ENCODE results near the gene ABHD11. TPM values are rescaled to one million over a fixed set of nuclear protein-coding genes. Genes with fewer than 3 reads are reported as not detected.

ABHD11 gene
- total and polyA plus RNA-seq, 2 experiments from 2014 or later: 18.7 to 24.6 TPM

DNA sequence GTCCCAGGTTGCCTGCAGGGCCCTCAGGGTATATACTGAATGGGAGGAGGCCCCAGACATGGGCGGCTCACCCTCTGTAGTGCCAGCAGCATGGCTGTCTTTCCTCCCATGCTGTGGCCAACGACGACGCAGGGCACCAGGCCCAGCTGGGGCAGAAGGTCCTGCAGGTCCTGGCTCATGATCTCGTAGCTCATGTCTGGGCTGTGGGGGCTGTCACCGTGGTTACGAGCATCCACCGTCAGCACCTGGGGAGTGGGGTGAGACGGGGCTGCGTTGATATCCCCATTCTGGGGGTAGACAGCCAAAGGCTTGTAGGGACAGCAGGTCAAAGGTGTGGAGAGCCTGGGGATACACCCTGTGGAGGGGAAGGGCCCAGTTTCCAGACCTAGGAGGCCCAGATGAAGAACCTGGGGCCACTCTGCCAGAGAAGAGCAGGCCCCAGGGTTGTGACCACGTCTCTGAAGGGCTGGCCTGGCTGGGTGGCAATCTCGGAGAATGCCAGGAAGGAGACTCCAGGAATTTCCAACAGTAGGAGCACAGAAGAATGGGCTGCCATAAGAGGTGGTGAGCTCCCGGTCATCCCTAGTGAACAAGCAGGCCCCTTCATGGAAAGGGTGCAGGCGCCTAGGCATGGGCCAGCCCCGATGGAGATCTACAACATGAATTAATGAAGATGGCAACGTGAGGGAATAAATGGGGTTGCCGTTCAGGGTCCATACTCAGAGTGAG, 947 bp downstream of the ABHD11 start (continued):
- TF ChIP-seq, protein P1, sequence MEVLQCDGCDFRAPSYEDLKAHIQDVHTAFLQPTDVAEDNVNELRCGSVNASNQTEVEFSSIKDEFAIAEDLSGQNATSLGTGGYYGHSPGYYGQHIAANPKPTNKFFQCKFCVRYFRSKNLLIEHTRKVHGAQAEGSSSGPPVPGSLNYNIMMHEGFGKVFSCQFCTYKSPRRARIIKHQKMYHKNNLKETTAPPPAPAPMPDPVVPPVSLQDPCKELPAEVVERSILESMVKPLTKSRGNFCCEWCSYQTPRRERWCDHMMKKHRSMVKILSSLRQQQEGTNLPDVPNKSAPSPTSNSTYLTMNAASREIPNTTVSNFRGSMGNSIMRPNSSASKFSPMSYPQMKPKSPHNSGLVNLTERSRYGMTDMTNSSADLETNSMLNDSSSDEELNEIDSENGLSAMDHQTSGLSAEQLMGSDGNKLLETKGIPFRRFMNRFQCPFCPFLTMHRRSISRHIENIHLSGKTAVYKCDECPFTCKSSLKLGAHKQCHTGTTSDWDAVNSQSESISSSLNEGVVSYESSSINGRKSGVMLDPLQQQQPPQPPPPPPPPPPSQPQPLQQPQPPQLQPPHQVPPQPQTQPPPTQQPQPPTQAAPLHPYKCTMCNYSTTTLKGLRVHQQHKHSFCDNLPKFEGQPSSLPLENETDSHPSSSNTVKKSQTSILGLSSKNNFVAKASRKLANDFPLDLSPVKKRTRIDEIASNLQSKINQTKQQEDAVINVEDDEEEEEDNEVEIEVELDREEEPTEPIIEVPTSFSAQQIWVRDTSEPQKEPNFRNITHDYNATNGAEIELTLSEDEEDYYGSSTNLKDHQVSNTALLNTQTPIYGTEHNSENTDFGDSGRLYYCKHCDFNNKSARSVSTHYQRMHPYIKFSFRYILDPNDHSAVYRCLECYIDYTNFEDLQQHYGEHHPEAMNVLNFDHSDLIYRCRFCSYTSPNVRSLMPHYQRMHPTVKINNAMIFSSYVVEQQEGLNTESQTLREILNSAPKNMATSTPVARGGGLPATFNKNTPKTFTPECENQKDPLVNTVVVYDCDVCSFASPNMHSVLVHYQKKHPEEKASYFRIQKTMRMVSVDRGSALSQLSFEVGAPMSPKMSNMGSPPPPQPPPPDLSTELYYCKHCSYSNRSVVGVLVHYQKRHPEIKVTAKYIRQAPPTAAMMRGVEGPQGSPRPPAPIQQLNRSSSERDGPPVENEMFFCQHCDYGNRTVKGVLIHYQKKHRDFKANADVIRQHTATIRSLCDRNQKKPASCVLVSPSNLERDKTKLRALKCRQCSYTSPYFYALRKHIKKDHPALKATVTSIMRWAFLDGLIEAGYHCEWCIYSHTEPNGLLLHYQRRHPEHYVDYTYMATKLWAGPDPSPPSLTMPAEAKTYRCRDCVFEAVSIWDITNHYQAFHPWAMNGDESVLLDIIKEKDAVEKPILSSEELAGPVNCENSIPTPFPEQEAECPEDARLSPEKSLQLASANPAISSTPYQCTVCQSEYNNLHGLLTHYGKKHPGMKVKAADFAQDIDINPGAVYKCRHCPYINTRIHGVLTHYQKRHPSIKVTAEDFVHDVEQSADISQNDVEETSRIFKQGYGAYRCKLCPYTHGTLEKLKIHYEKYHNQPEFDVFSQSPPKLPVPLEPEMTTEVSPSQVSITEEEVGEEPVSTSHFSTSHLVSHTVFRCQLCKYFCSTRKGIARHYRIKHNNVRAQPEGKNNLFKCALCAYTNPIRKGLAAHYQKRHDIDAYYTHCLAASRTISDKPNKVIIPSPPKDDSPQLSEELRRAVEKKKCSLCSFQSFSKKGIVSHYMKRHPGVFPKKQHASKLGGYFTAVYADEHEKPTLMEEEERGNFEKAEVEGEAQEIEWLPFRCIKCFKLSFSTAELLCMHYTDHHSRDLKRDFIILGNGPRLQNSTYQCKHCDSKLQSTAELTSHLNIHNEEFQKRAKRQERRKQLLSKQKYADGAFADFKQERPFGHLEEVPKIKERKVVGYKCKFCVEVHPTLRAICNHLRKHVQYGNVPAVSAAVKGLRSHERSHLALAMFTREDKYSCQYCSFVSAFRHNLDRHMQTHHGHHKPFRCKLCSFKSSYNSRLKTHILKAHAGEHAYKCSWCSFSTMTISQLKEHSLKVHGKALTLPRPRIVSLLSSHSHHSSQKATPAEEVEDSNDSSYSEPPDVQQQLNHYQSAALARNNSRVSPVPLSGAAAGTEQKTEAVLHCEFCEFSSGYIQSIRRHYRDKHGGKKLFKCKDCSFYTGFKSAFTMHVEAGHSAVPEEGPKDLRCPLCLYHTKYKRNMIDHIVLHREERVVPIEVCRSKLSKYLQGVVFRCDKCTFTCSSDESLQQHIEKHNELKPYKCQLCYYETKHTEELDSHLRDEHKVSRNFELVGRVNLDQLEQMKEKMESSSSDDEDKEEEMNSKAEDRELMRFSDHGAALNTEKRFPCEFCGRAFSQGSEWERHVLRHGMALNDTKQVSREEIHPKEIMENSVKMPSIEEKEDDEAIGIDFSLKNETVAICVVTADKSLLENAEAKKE (CRISPR knock-in tag; IDR thresholded peaks at IDR 0.05): no peak
- TF ChIP-seq ZNF331 (CRISPR knock-in tag; IDR thresholded peaks at IDR 0.05; ENCODE audit: low read depth): no peak

DNA sequence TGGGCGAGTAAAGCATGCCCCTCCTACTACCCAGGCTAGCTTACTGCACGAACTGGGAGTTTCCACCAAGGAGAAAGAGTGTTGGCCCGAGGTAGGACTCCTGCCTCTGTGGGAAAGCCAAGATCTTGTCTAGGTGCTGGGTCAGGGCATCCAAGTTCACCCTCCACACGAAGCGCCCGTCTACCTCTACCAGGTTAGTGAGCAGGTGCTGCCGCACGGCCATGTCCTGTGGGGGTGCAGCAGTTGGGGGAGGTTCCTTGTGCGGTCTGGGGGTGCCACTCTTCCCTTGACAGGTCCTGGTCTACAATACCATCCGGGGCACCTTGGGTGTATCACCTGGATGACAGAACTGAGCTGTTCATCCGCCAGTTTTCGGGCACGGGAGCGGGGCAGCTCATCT, 1.7 kb downstream of the ABHD11 start:
- peaks cover 8% of the 10 kb centered on the region for H3K36me3 Mint-ChIP-seq (ENCODE audit: low read depth)
- peaks cover 17% of the 10 kb centered on the region for H3K27me3 Mint-ChIP-seq (ENCODE audit: insufficient read depth, low read depth, poor library complexity)

More for the DNA sequence above, 1.7 kb downstream of the ABHD11 start:
- H3K4me3 Mint-ChIP-seq: no peak overlapping the region
- H3K27me3 ChIP-seq (ENCODE audit: insufficient read depth): peaks cover 23% of the 10 kb centered on the region
- H3K9me2 ChIP-seq (ENCODE audit: insufficient read depth): no peaks in the 10 kb centered on the region
- H4K20me1 ChIP-seq (replicated peaks; ENCODE audit: insufficient read depth): peaks cover 13% of the 10 kb centered on the region
- TF ChIP-seq EZH2phosphoT487 (IDR thresholded peaks at IDR 0.05; ENCODE audit: unreplicated experiment) (no peak), STAT1 (IDR thresholded peaks at IDR 0.05; ENCODE audit: unreplicated experiment) (no peak), POLR2AphosphoS5 (IDR thresholded peaks at IDR 0.05; ENCODE audit: low read depth) (no peak), NANOG (IDR thresholded peaks at IDR 0.05; ENCODE audit: borderline replicate concordance) (no peak)
- TF ChIP-seq, protein P2, sequence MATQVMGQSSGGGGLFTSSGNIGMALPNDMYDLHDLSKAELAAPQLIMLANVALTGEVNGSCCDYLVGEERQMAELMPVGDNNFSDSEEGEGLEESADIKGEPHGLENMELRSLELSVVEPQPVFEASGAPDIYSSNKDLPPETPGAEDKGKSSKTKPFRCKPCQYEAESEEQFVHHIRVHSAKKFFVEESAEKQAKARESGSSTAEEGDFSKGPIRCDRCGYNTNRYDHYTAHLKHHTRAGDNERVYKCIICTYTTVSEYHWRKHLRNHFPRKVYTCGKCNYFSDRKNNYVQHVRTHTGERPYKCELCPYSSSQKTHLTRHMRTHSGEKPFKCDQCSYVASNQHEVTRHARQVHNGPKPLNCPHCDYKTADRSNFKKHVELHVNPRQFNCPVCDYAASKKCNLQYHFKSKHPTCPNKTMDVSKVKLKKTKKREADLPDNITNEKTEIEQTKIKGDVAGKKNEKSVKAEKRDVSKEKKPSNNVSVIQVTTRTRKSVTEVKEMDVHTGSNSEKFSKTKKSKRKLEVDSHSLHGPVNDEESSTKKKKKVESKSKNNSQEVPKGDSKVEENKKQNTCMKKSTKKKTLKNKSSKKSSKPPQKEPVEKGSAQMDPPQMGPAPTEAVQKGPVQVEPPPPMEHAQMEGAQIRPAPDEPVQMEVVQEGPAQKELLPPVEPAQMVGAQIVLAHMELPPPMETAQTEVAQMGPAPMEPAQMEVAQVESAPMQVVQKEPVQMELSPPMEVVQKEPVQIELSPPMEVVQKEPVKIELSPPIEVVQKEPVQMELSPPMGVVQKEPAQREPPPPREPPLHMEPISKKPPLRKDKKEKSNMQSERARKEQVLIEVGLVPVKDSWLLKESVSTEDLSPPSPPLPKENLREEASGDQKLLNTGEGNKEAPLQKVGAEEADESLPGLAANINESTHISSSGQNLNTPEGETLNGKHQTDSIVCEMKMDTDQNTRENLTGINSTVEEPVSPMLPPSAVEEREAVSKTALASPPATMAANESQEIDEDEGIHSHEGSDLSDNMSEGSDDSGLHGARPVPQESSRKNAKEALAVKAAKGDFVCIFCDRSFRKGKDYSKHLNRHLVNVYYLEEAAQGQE (IDR thresholded peaks at IDR 0.05; ENCODE audit: unreplicated experiment): no peak
- ATAC-seq: no peak
- no peak for DNase-seq (ENCODE audit: low spot score)
- H3K4me3 ChIP-seq: no peak overlapping the region
- no peak overlapping the region for H2AFZ ChIP-seq
- H3F3A ChIP-seq (replicated peaks; ENCODE audit: low read depth): peaks cover 8% of the 10 kb centered on the region
- H3K4me2 ChIP-seq: no peak overlapping the region
- peaks cover 14% of the 10 kb centered on the region for H3K4me1 ChIP-seq (ENCODE audit: insufficient read depth)
- H3K4me1 Mint-ChIP-seq: peaks cover 19% of the 10 kb centered on the region
- no peak overlapping the region for H3K27ac ChIP-seq (ENCODE audit: low read depth)
- H3K9me3 Mint-ChIP-seq: no peaks in the 10 kb centered on the region
- H3K79me2 ChIP-seq (replicated peaks; ENCODE audit: insufficient read depth): no peaks in the 10 kb centered on the region; the same call in 1 of the 2 replicates
- H3K27ac Mint-ChIP-seq: no peak overlapping the region
- H3K36me3 ChIP-seq (ENCODE audit: insufficient read depth): 0 out of 2 replicates have a peak, but pooled peaks cover 3% of the 10 kb centered on the region

Measured in GM23338 (cell line).